Upper lobe of right lung (tissue), 1 donor: ENCODE measurements around the gene STK32B. TPM values are rescaled to one million over a fixed set of nuclear protein-coding genes. Genes with fewer than 3 reads are reported as not detected.

Experiments used
- ATAC-seq: fragments of 200-7000 bp; cut with Tn5 transposase; one replicate; pipeline ENCODE4 v1.9.1; 2020; ENCODE audit warnings: mild to moderate bottlenecking, moderate library complexity
- DNase-seq: peaks from one replicate; pipeline ENCODE4 v3.0.0-alpha.2; 2020
- H3K27ac ChIP-seq: fragments of 200-600 bp; one replicate; pipeline ENCODE4 v1.8.0; 2022
- H3K27me3 ChIP-seq: fragments of 200-600 bp; one replicate; pipeline ENCODE4 v1.8.0; 2022; ENCODE audit warnings: mild to moderate bottlenecking
- H3K36me3 ChIP-seq: fragments of 200-600 bp; one replicate; pipeline ENCODE4 v1.8.0; 2022
- H3K4me1 ChIP-seq: fragments of 200-600 bp; one replicate; pipeline ENCODE4 v1.8.0; 2022
- H3K4me3 ChIP-seq: fragments of 200-600 bp; one replicate; pipeline ENCODE4 v1.8.0; 2022; ENCODE audit warnings: mild to moderate bottlenecking
- H3K9me3 ChIP-seq: fragments of 200-600 bp; one replicate; pipeline ENCODE4 v1.8.0; 2022
- intact Hi-C: fragments of 100-400 bp; cut with DNase I; formaldehyde crosslinking; loops from one replicate; pipeline ENCODE4 v1.11.0; 2022
- total RNA-seq: library from RNA; stranded (reverse); fragmentation: NEBNext Ultra II Directional; extraction: Animal tissue kit (Norgen Biotek cat#: 25700); gene quantifications from one replicate; pipeline ENCODE4 v1.2.1, GENCODE V29; 2021
- TF ChIP-seq, protein P1 (sequence below): fragments of 200-600 bp; IDR thresholded peaks from one replicate; pipeline ENCODE4 v1.8.0; 2022; ENCODE audit warnings: antibody characterized with exemption
- donor health status: DM: no; HTN: yes; CAD: no; lungs with severe emphysema.

STK32B gene
- total RNA-seq, 1 donor from 2014 or later, result 2.8 TPM

- no peak overlapping the region for H3K4me3 ChIP-seq
- no peaks in the 10 kb centered on the region for H3K27me3 ChIP-seq
- H3K27ac ChIP-seq, result no peak overlapping the region
- intact Hi-C loops, result no loop called here
- DNase-seq, result no peak
- no peaks in the 10 kb centered on the region for H3K36me3 ChIP-seq
- H3K9me3 ChIP-seq, result peaks cover 5% of the 10 kb centered on the region
- TF ChIP-seq, protein P1, sequence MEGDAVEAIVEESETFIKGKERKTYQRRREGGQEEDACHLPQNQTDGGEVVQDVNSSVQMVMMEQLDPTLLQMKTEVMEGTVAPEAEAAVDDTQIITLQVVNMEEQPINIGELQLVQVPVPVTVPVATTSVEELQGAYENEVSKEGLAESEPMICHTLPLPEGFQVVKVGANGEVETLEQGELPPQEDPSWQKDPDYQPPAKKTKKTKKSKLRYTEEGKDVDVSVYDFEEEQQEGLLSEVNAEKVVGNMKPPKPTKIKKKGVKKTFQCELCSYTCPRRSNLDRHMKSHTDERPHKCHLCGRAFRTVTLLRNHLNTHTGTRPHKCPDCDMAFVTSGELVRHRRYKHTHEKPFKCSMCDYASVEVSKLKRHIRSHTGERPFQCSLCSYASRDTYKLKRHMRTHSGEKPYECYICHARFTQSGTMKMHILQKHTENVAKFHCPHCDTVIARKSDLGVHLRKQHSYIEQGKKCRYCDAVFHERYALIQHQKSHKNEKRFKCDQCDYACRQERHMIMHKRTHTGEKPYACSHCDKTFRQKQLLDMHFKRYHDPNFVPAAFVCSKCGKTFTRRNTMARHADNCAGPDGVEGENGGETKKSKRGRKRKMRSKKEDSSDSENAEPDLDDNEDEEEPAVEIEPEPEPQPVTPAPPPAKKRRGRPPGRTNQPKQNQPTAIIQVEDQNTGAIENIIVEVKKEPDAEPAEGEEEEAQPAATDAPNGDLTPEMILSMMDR, result no peak
- H3K4me1 ChIP-seq, result no peaks in the 10 kb centered on the region
- ATAC-seq, result no peak
These were observed 488.3 kb downstream of the STK32B start for GRCh38 chr4:5539584-5539983.

DNA sequence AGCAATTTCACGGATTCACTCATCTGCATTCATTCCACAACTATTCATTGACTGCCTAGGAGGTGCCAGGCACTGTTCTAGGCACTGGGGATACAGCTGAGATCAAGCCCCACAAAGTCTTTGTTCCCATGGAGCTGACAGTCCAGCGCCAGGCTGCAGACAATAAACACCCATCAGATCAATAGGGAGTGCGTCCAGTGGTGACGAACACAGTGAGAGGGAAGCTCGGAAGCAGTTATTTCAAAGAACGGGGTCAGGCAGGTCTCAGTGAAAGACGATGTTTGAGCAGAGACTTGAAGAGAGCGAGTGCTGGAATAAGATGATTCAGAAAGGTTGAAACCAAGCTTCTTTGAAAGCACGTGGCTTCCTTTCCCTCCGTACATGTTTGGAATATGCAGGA is 489.9 kb downstream of the STK32B start:
- ATAC-seq, result no peak

GRCh38 chr4:5543681-5544080 is 492.4 kb downstream of the STK32B start:
- Histone ChIP-seq H3K4me1 (no peaks in the 10 kb centered on the region), H3K27ac (no peak overlapping the region), H3K4me3 (no peak overlapping the region), H3K9me3 (no peaks in the 10 kb centered on the region), H3K27me3 (no peaks in the 10 kb centered on the region), H3K36me3 (no peaks in the 10 kb centered on the region)
- intact Hi-C loops, result no loop called here
- TF ChIP-seq, protein P1, result no peak
- peak; percentile 33 for ATAC-seq
- DNase-seq, result no peak

More for the DNA sequence above, 489.9 kb downstream of the STK32B start:
- H3K27me3 ChIP-seq, result no peaks in the 10 kb centered on the region
- H3K4me3 ChIP-seq, result no peak overlapping the region
- H3K9me3 ChIP-seq, result no peaks in the 10 kb centered on the region
- intact Hi-C loops, result no loop called here
- H3K4me1 ChIP-seq, result no peaks in the 10 kb centered on the region
- TF ChIP-seq, protein P1, result no peak
- H3K36me3 ChIP-seq, result no peaks in the 10 kb centered on the region
- H3K27ac ChIP-seq, result no peak overlapping the region
- DNase-seq, result no peak

- Histone ChIP-seq H3K27me3 (no peaks in the 10 kb centered on the region), H3K36me3 (no peaks in the 10 kb centered on the region), H3K4me3 (no peak overlapping the region), H3K9me3 (peaks cover 5% of the 10 kb centered on the region), H3K4me1 (no peaks in the 10 kb centered on the region), H3K27ac (no peak overlapping the region)
- no peak for DNase-seq
- ATAC-seq, result no peak
- intact Hi-C loops, result no loop called here
- TF ChIP-seq, protein P1, result no peak
These were observed 493.5 kb downstream of the STK32B start for GRCh38 chr4:5544762-5545161.

- H3K9me3 ChIP-seq, result peaks cover 5% of the 10 kb centered on the region
- ATAC-seq (no peak), DNase-seq (no peak)
- intact Hi-C loops, result no loop called here
- H3K4me3 ChIP-seq, result no peak overlapping the region
- TF ChIP-seq, protein P1, result no peak
- no peaks in the 10 kb centered on the region for H3K4me1 ChIP-seq
- no peaks in the 10 kb centered on the region for H3K27me3 ChIP-seq
- H3K36me3 ChIP-seq, result no peaks in the 10 kb centered on the region
- H3K27ac ChIP-seq, result no peak overlapping the region
These were observed 494.0 kb downstream of the STK32B start for GRCh38 chr4:5545271-5545670.

DNA sequence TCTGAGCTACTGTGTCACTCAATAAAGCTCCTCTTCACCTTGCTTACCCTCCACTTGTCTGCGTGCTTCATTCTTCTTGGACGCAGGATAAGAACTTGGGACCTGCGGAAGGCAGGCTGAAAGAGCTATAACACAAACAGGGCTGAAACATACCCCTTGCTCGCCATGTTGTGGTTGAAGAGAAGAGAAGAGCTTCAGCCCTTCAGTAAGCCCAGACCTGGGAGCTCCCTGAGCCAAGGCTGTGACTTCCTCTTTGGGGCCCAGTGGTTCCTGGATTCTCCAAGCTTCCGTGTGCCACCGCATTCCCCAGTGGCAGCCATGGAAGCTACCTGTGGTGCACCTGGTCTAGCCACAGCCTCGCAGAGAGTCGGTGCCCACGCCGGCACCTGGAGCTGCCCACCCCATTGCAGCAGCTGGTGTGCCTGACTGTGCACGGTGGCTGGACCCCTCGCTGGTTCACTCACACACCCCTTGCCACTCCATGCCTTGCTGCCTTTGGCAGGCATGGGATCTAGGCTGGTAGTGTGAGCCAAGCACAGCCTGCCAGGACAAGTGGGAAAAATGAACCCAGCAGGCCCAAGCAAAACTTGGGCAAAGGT is 496.5 kb downstream of the STK32B start:
- ATAC-seq, result no peak
- Histone ChIP-seq H3K27ac (no peak overlapping the region), H3K27me3 (no peaks in the 10 kb centered on the region), H3K4me1 (no peaks in the 10 kb centered on the region), H3K36me3 (no peaks in the 10 kb centered on the region), H3K4me3 (no peak overlapping the region), H3K9me3 (peaks cover 5% of the 10 kb centered on the region)
- intact Hi-C loops, result no loop called here
- TF ChIP-seq, protein P1, result no peak
- no peak for DNase-seq
